ENCODE data around the gene DOK4. TPM values are rescaled to one million over a fixed set of nuclear protein-coding genes. Genes with fewer than 3 reads are reported as not detected.
A peak's percentile ranks its signal among the peaks of the same experiment; 100 is the strongest.

Gene DOK4
- total and polyA plus RNA-seq, 2 experiments from 2014 or later = 11.4 to 29.1 TPM

DNA sequence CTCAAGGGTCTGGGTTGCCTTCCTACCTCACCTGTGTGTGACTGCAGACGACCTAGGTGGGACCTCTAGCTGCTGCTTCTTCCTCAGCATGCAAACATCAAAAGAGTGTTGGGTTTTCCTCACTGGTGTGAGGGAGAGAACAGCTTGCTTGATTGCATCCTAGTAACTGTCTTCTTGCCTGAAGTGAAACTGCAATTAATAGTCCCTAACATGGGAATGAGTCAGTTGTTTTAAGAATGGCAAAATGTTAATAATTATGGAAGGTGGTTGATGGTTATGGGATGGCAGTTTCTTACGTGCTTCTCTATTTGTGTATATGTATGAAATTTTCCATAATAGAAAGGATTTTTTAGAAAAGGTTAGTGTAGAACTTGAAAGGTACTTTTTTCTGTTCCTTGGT, 17.9 kb downstream of the DOK4 start (continued):
- no peak for TF ChIP-seq EZH2 (IDR thresholded peaks at IDR 0.05; ENCODE audit: low read depth, unreplicated experiment)
- TF ChIP-seq POLR2AphosphoS5 (IDR thresholded peaks at IDR 0.05; ENCODE audit: low read depth) = no peak
- TF ChIP-seq ZNF331 (CRISPR knock-in tag; IDR thresholded peaks at IDR 0.05; ENCODE audit: low read depth) = no peak
- TF ChIP-seq NANOG (IDR thresholded peaks at IDR 0.05; ENCODE audit: borderline replicate concordance) = no peak
- no peak for TF ChIP-seq REST (IDR thresholded peaks at IDR 0.05; ENCODE audit: unreplicated experiment)

DNA sequence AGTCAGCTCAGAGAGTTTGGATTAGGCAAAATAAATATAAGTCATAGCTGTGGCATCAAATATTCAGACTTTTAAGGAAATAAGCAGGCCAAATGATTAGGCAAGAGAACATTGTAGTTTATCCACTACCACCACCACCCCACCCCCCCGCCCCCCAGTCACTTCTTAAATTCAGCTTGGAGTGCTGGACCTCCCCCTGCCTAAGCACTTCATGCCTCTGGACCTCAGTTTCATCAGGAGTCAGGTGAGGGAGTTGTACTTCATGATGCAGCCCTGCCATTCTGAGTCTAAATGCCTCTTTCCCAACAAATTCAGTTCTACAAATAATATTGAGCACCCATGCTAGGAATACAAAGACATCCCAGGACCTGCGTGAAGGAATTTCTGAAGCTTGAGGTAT, 21.8 kb downstream of the DOK4 start:
- H3K4me3 Mint-ChIP-seq = no peak overlapping the region; the same call in 2 of the 3 replicates
- H4K20me1 ChIP-seq (replicated peaks; ENCODE audit: insufficient read depth) = peaks cover 11% of the 10 kb centered on the region
- H3K4me1 ChIP-seq (ENCODE audit: insufficient read depth) = peaks cover 9% of the 10 kb centered on the region; the same call in 1 of the 2 replicates
- peaks cover 61% of the 10 kb centered on the region for H3K36me3 Mint-ChIP-seq (ENCODE audit: low read depth)
- no peak overlapping the region for H2AFZ ChIP-seq
- H3K27ac ChIP-seq (ENCODE audit: low read depth) = no peak overlapping the region
- H3K36me3 ChIP-seq (ENCODE audit: insufficient read depth) = peaks cover 40% of the 10 kb centered on the region
- peaks cover 5% of the 10 kb centered on the region for H3K27me3 Mint-ChIP-seq (ENCODE audit: insufficient read depth, low read depth, poor library complexity)
- no peak overlapping the region for H3K4me3 ChIP-seq
- no peak for DNase-seq (ENCODE audit: low spot score)
- no peaks in the 10 kb centered on the region; the same call in 1 of the 2 replicates for H3F3A ChIP-seq (replicated peaks; ENCODE audit: low read depth)
- H3K9me3 Mint-ChIP-seq = no peaks in the 10 kb centered on the region
- no peak for ATAC-seq
- no peak for TF ChIP-seq ZNF114 (CRISPR knock-in tag; IDR thresholded peaks at IDR 0.05)
- no peaks in the 10 kb centered on the region for H3K27me3 ChIP-seq (ENCODE audit: insufficient read depth)
- peaks cover 8% of the 10 kb centered on the region; the same call in 2 of the 3 replicates for H3K4me1 Mint-ChIP-seq
- H3K9me2 ChIP-seq (ENCODE audit: insufficient read depth) = no peaks in the 10 kb centered on the region
- H3K27ac Mint-ChIP-seq = no peak overlapping the region
- no peak overlapping the region for H3K4me2 ChIP-seq
- H3K79me2 ChIP-seq (replicated peaks; ENCODE audit: insufficient read depth) = peaks cover 36% of the 10 kb centered on the region

- peaks cover 3% of the 10 kb centered on the region for H3K27me3 Mint-ChIP-seq (ENCODE audit: insufficient read depth, low read depth, poor library complexity)
- H3K9me2 ChIP-seq (ENCODE audit: insufficient read depth) = no peaks in the 10 kb centered on the region
- ATAC-seq = peak; percentile 61
- H4K20me1 ChIP-seq (replicated peaks; ENCODE audit: insufficient read depth) = peaks cover 8% of the 10 kb centered on the region
- peaks cover 35% of the 10 kb centered on the region for H3K36me3 ChIP-seq (ENCODE audit: insufficient read depth)
- H3F3A ChIP-seq (replicated peaks; ENCODE audit: low read depth) = no peaks in the 10 kb centered on the region; the same call in 1 of the 2 replicates
- peak overlapping the region; percentile 94 for H3K27ac Mint-ChIP-seq
- H3K79me2 ChIP-seq (replicated peaks; ENCODE audit: insufficient read depth) = peaks cover 33% of the 10 kb centered on the region
- 0 out of 2 replicates have a peak overlapping the region, but pooled peaks have one; percentile 63 for H2AFZ ChIP-seq
- peaks cover 9% of the 10 kb centered on the region; the same call in 1 of the 2 replicates for H3K4me1 ChIP-seq (ENCODE audit: insufficient read depth)
- H3K4me1 Mint-ChIP-seq = peaks cover 8% of the 10 kb centered on the region; the same call in 2 of the 3 replicates
- H3K4me3 ChIP-seq = peak overlapping the region; percentile 98
- H3K4me2 ChIP-seq = peak overlapping the region; percentile 96
- peak overlapping the region; percentile 98 for H3K4me3 Mint-ChIP-seq
- H3K27me3 ChIP-seq (ENCODE audit: insufficient read depth) = no peaks in the 10 kb centered on the region
- no peaks in the 10 kb centered on the region for H3K9me3 Mint-ChIP-seq
- peaks cover 45% of the 10 kb centered on the region for H3K36me3 Mint-ChIP-seq (ENCODE audit: low read depth)
- no peak overlapping the region for H3K27ac ChIP-seq (ENCODE audit: low read depth)
- DNase-seq (ENCODE audit: low spot score) = no peak
- TF ChIP-seq JUNB (IDR thresholded peaks at IDR 0.05; ENCODE audit: unreplicated experiment) (no peak), CREB1 (CRISPR knock-in tag; IDR thresholded peaks at IDR 0.05; ENCODE audit: low read depth) (no peak), ETS1 (IDR thresholded peaks at IDR 0.05) (no peak), ZNF114 (CRISPR knock-in tag; IDR thresholded peaks at IDR 0.05) (no peak), STAT1 (IDR thresholded peaks at IDR 0.05; ENCODE audit: unreplicated experiment) (no peak), NANOG (IDR thresholded peaks at IDR 0.05; ENCODE audit: borderline replicate concordance) (no peak), REST (IDR thresholded peaks at IDR 0.05; ENCODE audit: unreplicated experiment) (no peak), ZNF331 (CRISPR knock-in tag; IDR thresholded peaks at IDR 0.05; ENCODE audit: low read depth) (no peak), EZH2phosphoT487 (IDR thresholded peaks at IDR 0.05; ENCODE audit: unreplicated experiment) (no peak), EZH2 (IDR thresholded peaks at IDR 0.05; ENCODE audit: low read depth, unreplicated experiment) (no peak)
- TF ChIP-seq, protein P1, sequence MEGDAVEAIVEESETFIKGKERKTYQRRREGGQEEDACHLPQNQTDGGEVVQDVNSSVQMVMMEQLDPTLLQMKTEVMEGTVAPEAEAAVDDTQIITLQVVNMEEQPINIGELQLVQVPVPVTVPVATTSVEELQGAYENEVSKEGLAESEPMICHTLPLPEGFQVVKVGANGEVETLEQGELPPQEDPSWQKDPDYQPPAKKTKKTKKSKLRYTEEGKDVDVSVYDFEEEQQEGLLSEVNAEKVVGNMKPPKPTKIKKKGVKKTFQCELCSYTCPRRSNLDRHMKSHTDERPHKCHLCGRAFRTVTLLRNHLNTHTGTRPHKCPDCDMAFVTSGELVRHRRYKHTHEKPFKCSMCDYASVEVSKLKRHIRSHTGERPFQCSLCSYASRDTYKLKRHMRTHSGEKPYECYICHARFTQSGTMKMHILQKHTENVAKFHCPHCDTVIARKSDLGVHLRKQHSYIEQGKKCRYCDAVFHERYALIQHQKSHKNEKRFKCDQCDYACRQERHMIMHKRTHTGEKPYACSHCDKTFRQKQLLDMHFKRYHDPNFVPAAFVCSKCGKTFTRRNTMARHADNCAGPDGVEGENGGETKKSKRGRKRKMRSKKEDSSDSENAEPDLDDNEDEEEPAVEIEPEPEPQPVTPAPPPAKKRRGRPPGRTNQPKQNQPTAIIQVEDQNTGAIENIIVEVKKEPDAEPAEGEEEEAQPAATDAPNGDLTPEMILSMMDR (conservative IDR thresholded peaks at IDR 0.05; ENCODE audit: low read depth in 2 of 2) = no peak
Measured at GRCh38 chr16:57462978-57463362, 23.3 kb downstream of the DOK4 start.
